GM21723 (cell line): ENCODE results near the gene INCA1.

Experiments used
- ATAC-seq: cut with Tn5 transposase; IDR thresholded peaks from one replicate; pipeline ENCODE4 v1.9.1; 2021; ENCODE audit warnings: mild to moderate bottlenecking, moderate library complexity; ENCODE audit not compliant: unreplicated experiment

Gene INCA1

GRCh38 chr17:4972752-4973151 is 24.6 kb downstream of the INCA1 start:
- no peak for ATAC-seq

DNA sequence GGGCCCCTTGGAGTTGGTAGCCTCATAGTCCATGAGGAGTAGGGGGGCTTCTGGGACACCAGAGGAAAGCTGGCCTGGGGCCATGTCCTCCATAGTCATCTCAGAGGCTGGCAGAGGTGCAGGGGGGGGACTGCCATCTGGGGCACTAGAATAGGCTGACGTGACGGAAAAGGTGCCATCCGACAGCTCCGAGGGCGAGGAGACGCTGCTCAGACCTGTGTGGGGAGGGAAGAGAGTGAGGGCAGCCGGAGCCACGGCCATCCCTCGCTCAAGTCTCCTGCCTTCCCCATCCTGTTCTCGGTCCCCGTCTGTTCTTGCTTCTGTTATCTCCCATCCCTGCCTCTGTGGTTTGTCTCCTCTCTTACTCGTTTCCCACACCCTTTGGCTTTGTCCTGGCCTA is 25.0 kb downstream of the INCA1 start:
- ATAC-seq, result no peak

DNA sequence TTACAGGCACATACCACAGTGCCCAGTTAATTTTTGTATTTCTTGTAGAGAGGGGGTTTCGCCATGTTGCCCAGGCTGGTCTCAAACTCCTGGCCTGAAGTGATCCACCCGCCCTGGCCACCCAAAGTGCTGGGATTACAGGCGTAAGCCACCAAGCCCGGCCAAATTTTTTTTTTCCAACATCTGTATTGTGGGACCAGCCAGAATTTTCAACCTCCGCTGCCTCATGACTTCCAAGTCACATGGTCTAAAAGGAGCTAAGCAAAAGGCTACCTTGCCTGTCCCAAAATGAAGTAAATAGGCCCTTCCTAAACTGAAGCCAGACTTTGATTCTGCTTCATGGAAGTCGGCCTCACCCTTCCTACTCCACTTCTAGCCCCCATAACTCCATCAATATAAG is 25.5 kb downstream of the INCA1 start:
- no peak for ATAC-seq

- ATAC-seq, result no peak
Observed at GRCh38 chr17:4970273-4970672, 27.0 kb downstream of the INCA1 start.

DNA sequence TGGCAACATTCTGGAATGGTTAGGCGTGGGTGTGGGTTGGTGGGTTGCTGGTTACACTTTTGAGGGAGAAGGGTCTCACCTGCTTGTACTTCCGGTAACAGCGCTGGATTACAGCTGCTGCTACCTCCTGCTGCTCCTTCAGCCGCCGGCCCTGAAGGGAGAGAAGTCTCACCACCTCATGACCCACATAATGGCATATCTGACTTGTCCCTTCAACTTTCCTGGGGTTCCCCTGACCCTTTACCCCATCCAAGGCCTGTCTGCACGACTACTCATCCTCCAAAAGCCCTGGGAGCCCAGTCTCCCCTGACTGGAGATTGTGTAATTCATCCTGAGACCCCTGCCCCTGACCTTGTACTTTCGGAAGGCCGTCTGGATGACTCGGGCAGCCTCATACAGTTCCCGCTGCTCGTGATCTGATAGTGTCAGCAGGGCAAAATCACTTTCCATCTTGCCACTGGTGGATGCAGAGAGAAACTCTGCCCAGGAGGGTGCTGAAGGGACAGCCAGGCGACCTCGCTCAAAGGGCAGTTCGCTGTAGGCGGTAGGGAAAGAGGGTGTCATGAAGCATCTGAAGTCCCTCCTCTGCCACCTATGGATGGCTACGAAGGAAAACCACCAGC is 27.7 kb downstream of the INCA1 start:
- no peak for ATAC-seq

DNA sequence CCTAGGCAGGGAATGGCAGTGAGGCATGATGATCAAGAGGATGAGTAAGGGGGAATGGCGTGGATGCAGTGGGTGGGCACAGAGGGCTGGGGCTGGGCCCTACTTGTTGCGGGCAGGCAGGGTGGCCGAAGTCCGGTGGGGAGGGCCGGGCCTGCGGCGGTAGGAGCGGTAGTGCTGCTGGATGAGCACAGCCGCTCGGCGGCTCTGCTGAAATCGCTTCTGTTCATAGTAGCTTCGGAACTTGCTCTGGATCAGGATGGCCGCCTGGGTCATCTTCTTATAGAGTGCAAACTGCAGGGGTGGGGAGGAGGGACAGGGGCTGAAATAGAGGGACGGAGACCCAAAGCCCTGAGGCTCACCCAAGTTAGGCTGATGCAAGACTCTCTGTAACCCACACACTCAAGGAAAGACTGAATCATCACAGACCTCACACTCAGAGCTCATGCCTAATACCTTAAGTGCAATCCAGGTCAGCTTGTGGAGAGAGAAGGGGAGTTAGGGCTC is 28.2 kb downstream of the INCA1 start:
- no peak for ATAC-seq

DNA sequence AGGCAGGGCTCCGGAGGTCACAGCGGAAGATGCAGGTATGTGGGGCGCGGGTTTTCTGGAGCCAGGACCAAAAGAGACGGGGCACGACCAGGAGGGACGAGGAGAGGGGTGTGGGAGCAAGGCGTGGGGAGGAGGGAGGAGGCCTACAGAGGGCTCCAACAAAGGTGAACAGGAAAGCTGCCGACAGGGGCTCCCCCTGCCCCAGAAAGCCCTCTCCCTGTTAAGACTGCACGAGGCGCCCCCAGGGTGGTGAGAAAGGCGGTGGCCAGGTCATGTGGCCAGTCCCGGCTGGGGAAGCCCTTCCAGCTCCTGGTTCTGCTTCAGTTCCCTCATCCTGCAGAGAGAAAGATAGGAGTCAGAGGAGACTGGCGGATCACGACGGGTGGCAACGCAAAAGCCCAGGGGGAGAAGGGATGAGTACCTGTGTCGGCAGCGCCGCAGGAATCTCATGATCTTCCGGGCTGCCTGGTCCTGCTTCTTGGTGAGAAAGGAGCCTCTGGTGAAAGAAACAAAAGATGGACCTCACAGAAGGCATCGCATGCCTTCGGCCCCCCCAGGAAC is 28.8 kb downstream of the INCA1 start:
- no peak for ATAC-seq

GRCh38 chr17:4967539-4968485 is 29.5 kb downstream of the INCA1 start, which contains the start of gene SPAG7:
Gene SPAG7, minus strand, starts transcription at chr17:4967817. Its CDS starts 13 bp downstream, at chr17:4967804.
- ATAC-seq, result peak; percentile 65

DNA sequence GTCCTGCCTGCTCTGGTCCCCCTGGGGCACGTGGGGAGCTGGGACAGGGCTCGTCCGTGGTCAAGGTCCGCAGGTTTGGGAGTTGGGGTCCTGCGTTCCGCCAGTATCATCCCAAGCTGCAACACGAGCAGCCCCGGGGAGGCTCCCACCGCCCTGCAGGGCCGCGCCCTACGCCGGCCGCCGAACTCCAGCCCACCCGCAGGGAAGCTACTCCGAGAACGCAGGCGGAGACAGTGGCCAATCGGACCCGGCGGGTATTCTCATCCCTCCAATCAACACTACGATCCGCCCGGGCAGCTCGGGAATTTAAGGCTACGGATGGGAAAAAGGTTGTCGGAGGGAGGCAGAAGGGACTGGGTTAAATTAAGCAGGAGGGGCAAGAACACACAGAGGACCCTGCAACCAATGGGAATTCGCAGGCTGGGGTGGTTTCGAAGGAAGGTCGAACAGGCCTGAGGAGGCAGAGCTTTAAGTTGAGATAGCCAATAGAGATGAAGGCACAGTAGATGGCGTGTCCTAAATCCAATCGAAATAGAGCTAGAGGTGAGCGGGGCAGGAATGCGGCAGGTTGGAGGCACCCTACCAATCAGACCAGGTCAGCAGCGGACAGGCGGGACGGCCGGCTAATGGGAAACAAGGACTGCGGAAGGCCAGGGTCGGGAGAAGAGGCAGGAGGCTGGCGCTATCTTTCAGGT is 30.3 kb downstream of the INCA1 start:
- ATAC-seq, result peak; percentile 78

DNA sequence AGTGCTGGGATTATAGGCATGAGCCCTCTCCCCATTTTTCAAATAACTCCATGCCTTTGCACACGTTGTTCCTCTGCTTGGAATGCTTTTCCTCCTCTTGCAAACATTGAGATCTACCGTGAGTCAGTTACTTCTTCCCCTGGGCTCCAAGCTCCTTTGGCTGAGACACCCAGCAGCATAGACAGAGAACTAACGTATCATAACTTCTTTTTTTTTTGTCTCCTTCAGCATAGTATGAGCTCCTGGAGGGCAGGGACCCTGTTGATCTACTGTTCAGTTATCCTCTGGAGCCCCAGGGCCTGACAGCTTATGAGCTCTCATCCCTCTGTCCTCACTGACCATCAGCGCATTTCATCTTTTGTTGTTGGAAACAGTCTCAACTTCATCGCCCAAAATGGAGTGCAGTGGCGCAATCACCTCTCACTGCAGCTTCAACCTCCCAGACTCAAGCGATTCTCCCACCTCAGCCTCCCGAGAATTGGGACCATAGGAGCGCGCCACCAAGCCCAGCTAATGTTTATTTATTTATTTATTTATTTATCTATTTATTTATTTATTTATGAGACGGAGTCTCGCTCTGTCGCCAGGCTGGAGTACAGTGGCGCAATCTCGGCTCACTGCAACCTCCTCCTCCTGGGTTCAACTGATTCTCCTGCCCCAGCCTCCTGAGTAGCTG is 31.9 kb downstream of the INCA1 start:
- no peak for ATAC-seq

DNA sequence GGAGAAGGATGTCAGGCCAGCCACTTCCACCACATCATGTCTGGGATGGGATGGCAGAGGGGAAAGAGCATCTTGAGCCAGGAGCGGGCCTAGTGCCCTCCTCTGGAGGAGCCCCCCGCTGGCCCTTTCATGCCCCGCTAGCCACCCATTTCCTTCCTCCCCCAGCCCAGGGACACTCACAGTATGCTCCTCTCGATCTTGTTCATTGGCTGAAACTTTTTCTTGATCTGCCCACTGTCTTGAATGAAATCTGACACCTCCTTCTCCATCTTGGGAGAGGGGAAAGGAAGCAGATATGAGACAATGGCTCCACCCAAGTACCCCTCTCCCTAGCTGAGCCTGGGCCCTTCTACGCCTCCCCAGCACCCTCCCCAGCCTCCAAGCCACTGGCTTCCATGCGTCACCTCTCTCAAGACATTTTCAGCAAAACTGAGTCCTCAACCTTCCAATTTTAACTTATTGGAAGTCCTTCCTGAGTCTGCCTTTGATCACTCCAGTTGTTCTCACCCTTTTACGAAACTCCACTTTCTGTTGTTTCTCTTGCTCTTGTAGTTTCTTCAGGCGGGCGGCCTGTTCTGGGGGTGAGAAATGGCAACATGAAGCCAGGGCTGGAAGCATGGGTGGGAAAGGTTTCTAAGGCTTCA is 36.9 kb downstream of the INCA1 start:
- no peak for ATAC-seq

DNA sequence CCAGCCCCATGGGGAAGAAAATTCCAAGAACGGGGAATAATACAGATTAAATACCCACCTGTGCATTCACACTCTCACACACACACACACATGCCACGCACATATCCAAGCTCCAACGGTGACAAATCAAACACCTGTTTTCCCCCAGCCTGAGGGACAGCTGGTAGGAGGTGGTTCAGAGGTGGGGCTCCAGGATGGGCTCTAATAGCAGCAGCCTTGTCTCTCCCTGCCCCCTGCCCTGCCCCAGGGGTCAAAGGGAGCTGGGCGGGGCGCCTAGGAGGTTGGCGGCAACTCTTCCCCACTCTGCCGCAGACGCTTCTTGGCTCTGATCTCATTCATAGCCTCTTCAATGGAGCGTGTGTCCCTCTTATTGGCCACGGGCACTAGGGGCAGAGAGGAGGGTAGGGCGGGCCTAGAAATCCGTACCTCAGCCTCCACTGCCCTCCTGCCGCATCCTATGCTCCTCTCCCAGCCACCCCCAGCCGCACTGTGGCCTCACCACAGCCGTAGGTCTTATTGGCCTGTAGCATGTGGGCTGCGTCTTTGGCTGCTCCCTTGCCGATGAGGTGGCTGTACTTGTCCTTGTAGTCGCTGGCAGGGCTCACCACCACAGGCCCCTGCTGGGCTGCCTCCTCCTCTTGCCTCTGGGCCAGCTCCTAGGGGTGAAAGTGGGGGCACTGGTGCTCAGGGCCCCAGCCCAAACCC is 37.9 kb downstream of the INCA1 start:
- ATAC-seq, result no peak

GRCh38 chr17:4958102-4958501 is 39.2 kb downstream of the INCA1 start:
- ATAC-seq, result no peak

- no peak for ATAC-seq
Observed at GRCh38 chr17:4956493-4957061, 40.7 kb downstream of the INCA1 start.

DNA sequence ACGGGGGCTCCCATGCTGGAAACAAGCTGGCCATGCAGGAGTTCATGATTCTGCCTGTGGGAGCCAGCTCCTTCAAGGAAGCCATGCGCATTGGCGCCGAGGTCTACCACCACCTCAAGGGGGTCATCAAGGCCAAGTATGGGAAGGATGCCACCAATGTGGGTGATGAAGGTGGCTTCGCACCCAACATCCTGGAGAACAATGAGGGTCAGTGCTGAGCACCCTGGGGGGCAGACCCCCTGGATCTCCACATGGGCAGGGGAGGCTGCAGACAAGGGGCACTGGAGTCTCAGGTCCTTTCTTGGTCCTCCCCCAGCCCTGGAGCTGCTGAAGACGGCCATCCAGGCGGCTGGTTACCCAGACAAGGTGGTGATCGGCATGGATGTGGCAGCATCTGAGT is 42.2 kb downstream of the INCA1 start:
- ATAC-seq, result no peak

DNA sequence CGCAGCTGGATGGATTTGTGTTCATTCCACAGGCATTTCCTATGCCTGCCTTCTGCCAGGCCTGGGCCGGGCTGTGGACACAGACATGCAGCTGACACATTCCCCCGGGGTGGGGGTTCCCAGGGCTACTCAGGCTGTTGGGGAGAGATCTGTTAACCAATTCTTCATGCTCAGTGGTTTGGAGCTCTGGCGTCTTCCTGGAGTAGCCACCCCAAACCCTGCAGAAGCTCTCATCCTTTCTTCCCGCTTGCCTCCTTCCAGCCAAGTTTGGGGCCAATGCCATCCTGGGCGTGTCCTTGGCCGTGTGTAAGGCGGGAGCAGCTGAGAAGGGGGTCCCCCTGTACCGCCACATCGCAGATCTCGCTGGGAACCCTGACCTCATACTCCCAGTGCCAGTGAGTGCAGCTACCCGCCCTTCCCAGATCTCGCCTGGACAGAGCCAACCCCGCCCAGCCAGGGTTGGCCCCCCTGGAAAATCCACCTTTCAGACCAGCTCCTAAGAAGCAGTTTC is 43.8 kb downstream of the INCA1 start:
- ATAC-seq, result no peak

GRCh38 chr17:4951486-4951885 is 45.8 kb downstream of the INCA1 start:
- no peak for ATAC-seq

DNA sequence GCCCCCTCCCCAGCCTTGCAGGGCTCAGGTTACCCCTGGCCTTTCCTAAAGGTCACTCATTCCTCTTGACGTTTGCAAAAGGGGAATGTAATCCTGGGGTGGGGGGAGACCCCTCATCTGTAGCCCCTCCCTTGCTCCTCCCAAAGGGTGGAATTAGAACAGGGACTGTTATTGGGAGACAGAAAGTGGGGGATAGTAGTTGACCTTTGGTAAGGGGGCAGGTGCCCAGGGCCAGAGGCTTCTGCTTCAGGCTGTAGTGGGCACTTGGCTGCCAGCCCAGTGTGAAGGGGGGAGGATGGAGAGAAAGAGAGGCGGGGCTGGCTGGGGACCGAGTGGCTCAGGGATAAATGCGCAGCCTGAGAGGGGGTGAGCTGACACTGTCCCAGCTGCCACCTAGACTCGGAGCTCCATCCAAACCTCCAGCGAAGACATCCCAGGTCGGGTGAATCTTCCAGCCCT is 46.5 kb downstream of the INCA1 start, which contains the start of gene ENO3:
Gene ENO3 (plus strand): TSS at position 374 of the 459 bp plus-strand sequence. CDS start 711 bp downstream, outside the sequence.
- no peak for ATAC-seq
